SK-N-SH (cell line): ENCODE measurements around the gene SCO2. TPM values are rescaled to one million over a fixed set of nuclear protein-coding genes. Genes with fewer than 3 reads are reported as not detected.

Source experiments
- CTCF ChIA-PET: fragments of 300-600, 350-600 bp; formaldehyde crosslinking; extraction: SDS; loops from one replicate; lab custom pipeline; 2021; lab: Yijun Ruan, JAX
- POLR2A ChIA-PET: fragments of 350-600 bp; sonication (Branson Sonifier 250); formaldehyde crosslinking; extraction: SDS; loops from one replicate; lab custom pipeline; 2020; ENCODE audit warnings: antibody characterized with exemption, inconsistent platforms; lab: Yijun Ruan, JAX
- DNase-seq: peaks from one replicate; pipeline ENCODE4 v3.0.0; 2012
- H2AFZ ChIP-seq: fragments of 200-600 bp; sonication (generic); 2 replicates; pipeline ENCODE4 v1.8.1; 2016; ENCODE audit warnings: antibody characterized with exemption, mild to moderate bottlenecking, low read depth
- H3F3A ChIP-seq: fragments of 200-600 bp; sonication (generic); replicated peaks from 2 replicates; pipeline ENCODE3; 2016; ENCODE audit warnings: antibody characterized with exemption, mild to moderate bottlenecking; ENCODE audit not compliant: insufficient read depth
- H3K27ac ChIP-seq, 2 experiments: fragments of 200-500 bp in 1 of 2; fragments of 200-600 bp in 1 of 2; sonication (Bioruptor generic) in 1 of 2; sonication (generic), shearing (Covaris generic) in 1 of 2; 2 replicates each; pipeline versions ENCODE4 v1.5.1 to v1.6.1; 2014 to 2016; ENCODE audit warnings: low read depth in 2 of 2, inconsistent platforms in 1 of 2, low read length in 1 of 2, mild to moderate bottlenecking in 1 of 2, mixed read lengths in 1 of 2
- H3K27me3 ChIP-seq: fragments of 200-600 bp; sonication (generic), shearing (Covaris generic); 2 replicates; pipeline ENCODE4 v1.6.1; 2016; ENCODE audit warnings: mixed run types; ENCODE audit not compliant: insufficient read depth
- H3K36me3 ChIP-seq, 2 experiments: fragments of 200-500 bp in 1 of 2; fragments of 200-600 bp in 1 of 2; sonication (Bioruptor generic) in 1 of 2; sonication (generic) in 1 of 2; replicated peaks in 1 of 2; 2 replicates each; pipeline versions ENCODE3 to v1.5.1; 2014 to 2016; ENCODE audit warnings: low read length in 1 of 2, mild to moderate bottlenecking in 1 of 2; ENCODE audit not compliant: insufficient read depth in 2 of 2, control insufficient read depth in 1 of 2
- H3K4me1 ChIP-seq, 2 experiments: fragments of 200-500 bp in 1 of 2; fragments of 200-600 bp in 1 of 2; sonication (Bioruptor generic) in 1 of 2; sonication (generic), shearing (Covaris generic) in 1 of 2; 2 replicates each; pipeline versions ENCODE4 v1.5.1 to v1.6.1; 2014 to 2016; ENCODE audit warnings: low read depth in 1 of 2, low read length in 1 of 2, mixed run types in 1 of 2; ENCODE audit not compliant: insufficient read depth in 2 of 2, control insufficient read depth in 1 of 2
- H3K4me2 ChIP-seq: fragments of 200-600 bp; sonication (generic), shearing (Covaris generic); 2 replicates; pipeline ENCODE4 v1.6.1; 2017; ENCODE audit warnings: mixed run types
- H3K4me3 ChIP-seq, 2 experiments: fragments of 200-500 bp in 1 of 2; fragments of 200-600 bp in 1 of 2; sonication (Bioruptor generic) in 1 of 2; sonication (generic), shearing (Covaris generic) in 1 of 2; 2 replicates each; pipeline versions ENCODE4 v1.5.1 to v1.8.1; 2014 to 2016; ENCODE audit warnings: low read depth in 2 of 2, inconsistent platforms in 1 of 2, low read length in 1 of 2, mild to moderate bottlenecking in 1 of 2, mixed read lengths in 1 of 2, moderate library complexity in 1 of 2
- H3K79me2 ChIP-seq: fragments of 200-600 bp; sonication (generic); 2 replicates; pipeline ENCODE4 v1.8.1; 2017; ENCODE audit warnings: mild to moderate bottlenecking; ENCODE audit not compliant: insufficient read depth
- H3K9ac ChIP-seq: fragments of 200-600 bp; sonication (generic); 2 replicates; pipeline ENCODE4 v1.6.1; 2017; ENCODE audit warnings: mixed run types
- H3K9me2 ChIP-seq: fragments of 200-600 bp; sonication (generic); 2 replicates; pipeline ENCODE4 v1.6.1; 2017; ENCODE audit warnings: mixed run types
- H3K9me3 ChIP-seq: fragments of 200-600 bp; sonication (generic); 2 replicates; pipeline ENCODE4 v1.6.1; 2017; ENCODE audit warnings: mixed run types, mild to moderate bottlenecking, moderate library complexity
- H4K20me1 ChIP-seq: fragments of 200-600 bp; sonication (generic); 2 replicates; pipeline ENCODE4 v1.6.1; 2017; ENCODE audit warnings: mild to moderate bottlenecking, mixed run types; ENCODE audit not compliant: insufficient read depth
- ELF1 ChIP-seq: IDR thresholded peaks from 2 replicates; pipeline ENCODE4 v1.4.0; 2012
- EP300 ChIP-seq, 2 experiments: IDR thresholded peaks; 2 replicates each; pipeline versions ENCODE4 v1.4.0 to v1.6.1; 2012; ENCODE audit warnings: borderline replicate concordance in 1 of 2, low read depth in 1 of 2, low read length in 1 of 2
- FOXJ3 ChIP-seq: sonication (generic); formaldehyde crosslinking; IDR thresholded peaks from 2 replicates; pipeline ENCODE4 v1.5.1; 2020; ENCODE audit warnings: mild to moderate bottlenecking, missing genetic modification reagents
- GATA2 ChIP-seq: sonication (generic); formaldehyde crosslinking; IDR thresholded peaks from 2 replicates; pipeline ENCODE4 v1.5.0; 2020; ENCODE audit warnings: mild to moderate bottlenecking, missing genetic modification reagents
- MEF2A ChIP-seq: IDR thresholded peaks from 2 replicates; pipeline ENCODE4 v1.4.0; 2012; ENCODE audit warnings: low read depth, borderline replicate concordance
- MXI1 ChIP-seq: IDR thresholded peaks from 2 replicates; pipeline ENCODE4 v1.6.1; 2012; ENCODE audit warnings: mild to moderate bottlenecking, low read depth, low read length, improper control_type of control experiment
- RFX5 ChIP-seq: IDR thresholded peaks from 2 replicates; pipeline ENCODE4 v1.6.1; 2012; ENCODE audit warnings: mild to moderate bottlenecking, improper control_type of control experiment, low read length
- TAF1 ChIP-seq: IDR thresholded peaks from 2 replicates; pipeline ENCODE4 v1.6.1; 2012; ENCODE audit warnings: low read depth, mild to moderate bottlenecking, low read length, moderate library complexity, borderline replicate concordance
- WGBS: methylation state at CpG from one replicate; pipeline ENCODE4 v1.1.6; 2017; ENCODE audit warnings: low lambda C conversion rate; 5-methylcytosine and 5-hydroxymethylcytosine counted together
- polyA plus RNA-seq, 3 experiments: library from polyadenylated mRNA; depleted of rRNA; stranded (reverse); fragments of >200 nt; gene quantifications; 2 replicates each; pipeline ENCODE4 v1.2.3, GENCODE V29; 2012
- TF ChIP-seq, protein P1 (sequence below): fragments of 200-600 bp; sonication (generic); IDR thresholded peaks from 2 replicates; pipeline ENCODE4 v1.6.1; 2017; ENCODE audit warnings: antibody characterized with exemption, mild to moderate bottlenecking, moderate library complexity
- TF ChIP-seq, protein P2 (sequence below): fragments of 150-350 bp; IDR thresholded peaks from 2 replicates; pipeline ENCODE4 v1.6.1; 2016; ENCODE audit warnings: mild to moderate bottlenecking, low read depth, low read length
- TF ChIP-seq, protein P3 (sequence below): fragments of 150-350 bp; IDR thresholded peaks from 2 replicates; pipeline ENCODE4 v1.6.1; 2017; ENCODE audit warnings: antibody characterized with exemption, low read length, low read depth, borderline replicate concordance
- TF ChIP-seq, protein P4 (sequence below): IDR thresholded peaks from 2 replicates; pipeline ENCODE4; 2012
- TF ChIP-seq, protein P5 (sequence below): IDR thresholded peaks from 2 replicates; pipeline ENCODE4 v1.6.1; 2012; ENCODE audit warnings: mild to moderate bottlenecking, low read depth, low read length, moderate library complexity

Gene SCO2
- polyA plus RNA-seq, 1 of the 3 experiments (the other 2 are of a cell fraction), result 4.0 TPM

DNA sequence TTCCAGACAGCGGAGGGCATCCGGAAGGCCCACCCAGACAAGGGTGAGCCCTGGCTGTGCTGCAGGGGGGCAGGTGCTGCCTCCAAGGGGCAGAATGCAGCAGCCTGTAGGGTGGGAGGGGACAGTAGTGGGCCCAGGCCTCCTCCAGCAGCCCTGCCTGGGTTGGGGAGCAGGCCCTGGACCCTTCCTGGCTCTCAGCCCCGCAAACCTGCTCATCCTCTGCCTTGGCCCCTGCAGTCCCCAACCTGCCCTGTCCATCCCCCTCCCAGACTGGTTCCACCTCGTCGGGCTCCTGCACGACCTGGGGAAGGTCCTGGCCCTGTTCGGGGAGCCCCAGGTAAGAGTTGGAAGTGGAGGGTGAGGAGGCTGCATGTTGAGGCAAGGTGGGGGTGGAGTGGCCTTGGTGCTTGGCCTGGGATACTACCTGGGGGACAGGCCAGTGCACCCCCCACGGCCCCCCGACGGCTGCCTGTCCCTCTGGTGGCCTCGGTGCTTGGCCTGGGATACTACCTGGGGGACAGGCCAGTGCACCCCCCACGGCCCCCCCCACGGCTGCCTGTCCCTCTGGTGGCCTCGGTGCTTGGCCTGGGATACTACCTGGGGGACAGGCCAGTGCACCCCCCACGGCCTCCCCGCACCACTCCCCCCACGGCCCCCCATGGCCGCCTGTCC, 37.3 kb downstream of the SCO2 start:
- ChIA-PET CTCF (no interaction called here), POLR2A (no interaction called here)
- no peak for DNase-seq
- Histone ChIP-seq H3K27me3 (no peaks in the 10 kb centered on the region), H3K4me2 (no peak overlapping the region), H3K9me3 (no peaks in the 10 kb centered on the region), H3K79me2 (no peaks in the 10 kb centered on the region), H3K36me3 (no peaks in the 10 kb centered on the region), H3K4me3 (no peak overlapping the region), H3K4me1 (peaks cover 0 to 2% of the 10 kb centered on the region in 2 experiments; a peak in 1 of 4 replicates), H3K27ac (no peak overlapping the region), H3K9ac (no peak overlapping the region), H2AFZ (no peak overlapping the region), H3F3A (no peaks in the 10 kb centered on the region), H3K9me2 (no peaks in the 10 kb centered on the region), H4K20me1 (no peaks in the 10 kb centered on the region)
- 70% methylated on average over 4 of the region's 18 CpGs for WGBS
- TF ChIP-seq, protein P1, sequence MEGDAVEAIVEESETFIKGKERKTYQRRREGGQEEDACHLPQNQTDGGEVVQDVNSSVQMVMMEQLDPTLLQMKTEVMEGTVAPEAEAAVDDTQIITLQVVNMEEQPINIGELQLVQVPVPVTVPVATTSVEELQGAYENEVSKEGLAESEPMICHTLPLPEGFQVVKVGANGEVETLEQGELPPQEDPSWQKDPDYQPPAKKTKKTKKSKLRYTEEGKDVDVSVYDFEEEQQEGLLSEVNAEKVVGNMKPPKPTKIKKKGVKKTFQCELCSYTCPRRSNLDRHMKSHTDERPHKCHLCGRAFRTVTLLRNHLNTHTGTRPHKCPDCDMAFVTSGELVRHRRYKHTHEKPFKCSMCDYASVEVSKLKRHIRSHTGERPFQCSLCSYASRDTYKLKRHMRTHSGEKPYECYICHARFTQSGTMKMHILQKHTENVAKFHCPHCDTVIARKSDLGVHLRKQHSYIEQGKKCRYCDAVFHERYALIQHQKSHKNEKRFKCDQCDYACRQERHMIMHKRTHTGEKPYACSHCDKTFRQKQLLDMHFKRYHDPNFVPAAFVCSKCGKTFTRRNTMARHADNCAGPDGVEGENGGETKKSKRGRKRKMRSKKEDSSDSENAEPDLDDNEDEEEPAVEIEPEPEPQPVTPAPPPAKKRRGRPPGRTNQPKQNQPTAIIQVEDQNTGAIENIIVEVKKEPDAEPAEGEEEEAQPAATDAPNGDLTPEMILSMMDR, result no peak
- no peak for TF ChIP-seq ELF1
- TF ChIP-seq EP300 (IDR thresholded peaks at IDR 0.05; ENCODE audit: borderline replicate concordance in 1 of 2, low read depth in 1 of 2, low read length in 1 of 2), result no peak
- no peak for TF ChIP-seq RFX5
- TF ChIP-seq, protein P2, sequence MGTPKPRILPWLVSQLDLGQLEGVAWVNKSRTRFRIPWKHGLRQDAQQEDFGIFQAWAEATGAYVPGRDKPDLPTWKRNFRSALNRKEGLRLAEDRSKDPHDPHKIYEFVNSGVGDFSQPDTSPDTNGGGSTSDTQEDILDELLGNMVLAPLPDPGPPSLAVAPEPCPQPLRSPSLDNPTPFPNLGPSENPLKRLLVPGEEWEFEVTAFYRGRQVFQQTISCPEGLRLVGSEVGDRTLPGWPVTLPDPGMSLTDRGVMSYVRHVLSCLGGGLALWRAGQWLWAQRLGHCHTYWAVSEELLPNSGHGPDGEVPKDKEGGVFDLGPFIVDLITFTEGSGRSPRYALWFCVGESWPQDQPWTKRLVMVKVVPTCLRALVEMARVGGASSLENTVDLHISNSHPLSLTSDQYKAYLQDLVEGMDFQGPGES, result no peak
- no peak for TF ChIP-seq MEF2A
- TF ChIP-seq GATA2, result no peak
- TF ChIP-seq, protein P3, sequence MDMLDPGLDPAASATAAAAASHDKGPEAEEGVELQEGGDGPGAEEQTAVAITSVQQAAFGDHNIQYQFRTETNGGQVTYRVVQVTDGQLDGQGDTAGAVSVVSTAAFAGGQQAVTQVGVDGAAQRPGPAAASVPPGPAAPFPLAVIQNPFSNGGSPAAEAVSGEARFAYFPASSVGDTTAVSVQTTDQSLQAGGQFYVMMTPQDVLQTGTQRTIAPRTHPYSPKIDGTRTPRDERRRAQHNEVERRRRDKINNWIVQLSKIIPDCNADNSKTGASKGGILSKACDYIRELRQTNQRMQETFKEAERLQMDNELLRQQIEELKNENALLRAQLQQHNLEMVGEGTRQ, result no peak
- TF ChIP-seq, protein P4, sequence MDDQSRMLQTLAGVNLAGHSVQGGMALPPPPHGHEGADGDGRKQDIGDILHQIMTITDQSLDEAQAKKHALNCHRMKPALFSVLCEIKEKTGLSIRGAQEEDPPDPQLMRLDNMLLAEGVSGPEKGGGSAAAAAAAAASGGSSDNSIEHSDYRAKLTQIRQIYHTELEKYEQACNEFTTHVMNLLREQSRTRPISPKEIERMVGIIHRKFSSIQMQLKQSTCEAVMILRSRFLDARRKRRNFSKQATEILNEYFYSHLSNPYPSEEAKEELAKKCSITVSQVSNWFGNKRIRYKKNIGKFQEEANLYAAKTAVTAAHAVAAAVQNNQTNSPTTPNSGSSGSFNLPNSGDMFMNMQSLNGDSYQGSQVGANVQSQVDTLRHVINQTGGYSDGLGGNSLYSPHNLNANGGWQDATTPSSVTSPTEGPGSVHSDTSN, result no peak

DNA sequence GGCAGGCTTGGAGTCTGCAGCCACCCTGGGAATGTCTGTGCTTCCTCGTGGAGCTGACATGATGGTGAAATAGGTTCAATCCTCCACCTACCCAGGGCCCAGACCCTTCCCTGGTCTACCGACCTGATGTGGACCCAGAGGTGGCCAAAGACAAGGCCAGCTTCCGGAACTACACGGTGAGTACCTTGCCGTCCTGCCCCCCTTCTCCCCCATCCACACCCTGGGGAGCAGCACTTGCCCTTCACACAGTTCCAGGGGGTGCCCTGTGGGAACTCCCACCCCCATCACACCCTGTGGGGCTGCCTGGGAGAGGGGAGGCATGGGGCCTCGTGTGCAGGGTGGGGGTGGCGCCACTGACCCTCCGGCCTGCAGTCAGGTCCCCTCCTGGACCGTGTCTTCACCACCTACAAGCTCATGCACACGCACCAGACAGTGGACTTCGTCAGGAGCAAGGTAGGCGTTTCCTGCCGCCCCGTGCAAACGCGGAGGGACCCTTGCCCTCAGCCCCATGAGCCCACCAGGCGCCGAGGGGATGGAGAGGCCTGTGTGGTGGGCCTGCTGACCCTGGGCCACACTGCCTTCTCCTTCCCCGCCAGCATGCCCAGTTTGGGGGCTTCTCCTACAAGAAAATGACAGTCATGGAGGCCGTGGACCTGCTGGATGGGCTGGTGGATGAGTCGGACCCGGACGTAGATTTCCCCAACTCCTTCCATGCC, 38.0 kb downstream of the SCO2 start:
- H3K27ac ChIP-seq, result no peak overlapping the region
- H3K4me2 ChIP-seq, result no peak overlapping the region
- 91% methylated on average over 14 of the region's 23 CpGs for WGBS
- no peak overlapping the region for H2AFZ ChIP-seq
- H3K9me3 ChIP-seq, result no peaks in the 10 kb centered on the region
- H3K79me2 ChIP-seq, result no peaks in the 10 kb centered on the region
- no peak for DNase-seq
- H4K20me1 ChIP-seq, result no peaks in the 10 kb centered on the region
- no peak overlapping the region for H3K4me3 ChIP-seq
- no peaks in the 10 kb centered on the region for H3K36me3 ChIP-seq
- no peaks in the 10 kb centered on the region for H3K9me2 ChIP-seq
- ChIA-PET CTCF (no interaction called here), POLR2A (no interaction called here)
- H3F3A ChIP-seq, result no peaks in the 10 kb centered on the region
- H3K27me3 ChIP-seq, result no peaks in the 10 kb centered on the region
- H3K4me1 ChIP-seq, result peaks cover 0 to 2% of the 10 kb centered on the region in 2 experiments; a peak in 1 of 4 replicates
- H3K9ac ChIP-seq, result no peak overlapping the region
- no peak for TF ChIP-seq MXI1
- TF ChIP-seq, protein P4, result no peak
- TF ChIP-seq, protein P5, sequence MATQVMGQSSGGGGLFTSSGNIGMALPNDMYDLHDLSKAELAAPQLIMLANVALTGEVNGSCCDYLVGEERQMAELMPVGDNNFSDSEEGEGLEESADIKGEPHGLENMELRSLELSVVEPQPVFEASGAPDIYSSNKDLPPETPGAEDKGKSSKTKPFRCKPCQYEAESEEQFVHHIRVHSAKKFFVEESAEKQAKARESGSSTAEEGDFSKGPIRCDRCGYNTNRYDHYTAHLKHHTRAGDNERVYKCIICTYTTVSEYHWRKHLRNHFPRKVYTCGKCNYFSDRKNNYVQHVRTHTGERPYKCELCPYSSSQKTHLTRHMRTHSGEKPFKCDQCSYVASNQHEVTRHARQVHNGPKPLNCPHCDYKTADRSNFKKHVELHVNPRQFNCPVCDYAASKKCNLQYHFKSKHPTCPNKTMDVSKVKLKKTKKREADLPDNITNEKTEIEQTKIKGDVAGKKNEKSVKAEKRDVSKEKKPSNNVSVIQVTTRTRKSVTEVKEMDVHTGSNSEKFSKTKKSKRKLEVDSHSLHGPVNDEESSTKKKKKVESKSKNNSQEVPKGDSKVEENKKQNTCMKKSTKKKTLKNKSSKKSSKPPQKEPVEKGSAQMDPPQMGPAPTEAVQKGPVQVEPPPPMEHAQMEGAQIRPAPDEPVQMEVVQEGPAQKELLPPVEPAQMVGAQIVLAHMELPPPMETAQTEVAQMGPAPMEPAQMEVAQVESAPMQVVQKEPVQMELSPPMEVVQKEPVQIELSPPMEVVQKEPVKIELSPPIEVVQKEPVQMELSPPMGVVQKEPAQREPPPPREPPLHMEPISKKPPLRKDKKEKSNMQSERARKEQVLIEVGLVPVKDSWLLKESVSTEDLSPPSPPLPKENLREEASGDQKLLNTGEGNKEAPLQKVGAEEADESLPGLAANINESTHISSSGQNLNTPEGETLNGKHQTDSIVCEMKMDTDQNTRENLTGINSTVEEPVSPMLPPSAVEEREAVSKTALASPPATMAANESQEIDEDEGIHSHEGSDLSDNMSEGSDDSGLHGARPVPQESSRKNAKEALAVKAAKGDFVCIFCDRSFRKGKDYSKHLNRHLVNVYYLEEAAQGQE, result no peak
- TF ChIP-seq FOXJ3, result no peak
- TF ChIP-seq TAF1, result no peak
